Prostate gland (tissue), 2 donors: ENCODE results near the gene MCC.

Source experiments
- POLR2A ChIP-seq: fragments of 450-650 bp; IDR thresholded peaks from one replicate; pipeline ENCODE4 v1.6.1; 2016; ENCODE audit warnings: antibody characterized with exemption, mild to moderate bottlenecking
- POLR2AphosphoS5 ChIP-seq: sonication (generic); formaldehyde crosslinking; IDR thresholded peaks from one replicate; pipeline ENCODE4 v1.6.1; 2017; ENCODE audit warnings: antibody characterized with exemption
- TF ChIP-seq, protein P1 (sequence below), 4 experiments: fragments of 200-600 bp in 2 of 4; fragments of 450-650 bp in 2 of 4; sonication (generic) in 2 of 4; IDR thresholded peaks; 1 replicate in 3 of 4; 2 replicates in 1 of 4; pipeline ENCODE4 v1.5.1; 2016 to 2019; ENCODE audit warnings: antibody characterized with exemption in 4 of 4, mild to moderate bottlenecking in 2 of 4, moderate library complexity in 2 of 4

DNA sequence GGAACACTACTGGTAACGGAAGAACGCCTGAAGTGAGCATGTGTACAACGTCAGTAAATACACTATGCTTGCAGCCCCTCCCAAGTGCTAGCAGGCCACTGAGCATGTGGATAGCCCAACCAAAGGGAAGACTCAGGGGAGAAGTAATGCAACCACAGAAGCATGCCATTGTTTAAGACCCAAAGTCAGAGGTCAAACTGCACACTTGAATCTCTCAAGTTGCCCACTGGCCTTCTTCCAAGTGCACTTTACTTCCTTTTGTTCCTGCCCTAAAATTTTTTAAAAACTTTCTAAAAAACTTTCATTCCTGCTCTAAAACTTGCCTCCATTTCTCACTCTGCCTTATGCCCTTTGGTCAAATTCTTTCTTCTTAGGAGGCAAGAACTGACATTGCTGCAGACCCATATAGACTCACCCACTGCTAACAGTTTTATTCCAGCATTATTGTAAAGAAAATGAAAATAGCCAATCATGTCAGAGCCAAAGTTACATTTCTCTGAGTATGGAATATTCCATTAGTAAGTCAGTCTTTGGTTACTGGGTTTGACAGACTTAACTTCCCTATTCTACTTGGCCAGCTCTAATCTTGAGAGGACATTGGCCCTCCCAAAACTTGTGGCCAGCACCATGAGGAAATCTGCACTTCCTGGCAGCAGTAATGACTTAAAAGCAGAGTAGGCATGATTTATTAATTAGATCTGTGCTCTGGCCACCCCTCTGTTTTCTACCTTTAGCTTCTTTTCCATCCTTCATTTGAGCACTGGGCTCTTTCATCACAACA, 130.4 kb downstream of the MCC start:
- TF ChIP-seq, protein P1, sequence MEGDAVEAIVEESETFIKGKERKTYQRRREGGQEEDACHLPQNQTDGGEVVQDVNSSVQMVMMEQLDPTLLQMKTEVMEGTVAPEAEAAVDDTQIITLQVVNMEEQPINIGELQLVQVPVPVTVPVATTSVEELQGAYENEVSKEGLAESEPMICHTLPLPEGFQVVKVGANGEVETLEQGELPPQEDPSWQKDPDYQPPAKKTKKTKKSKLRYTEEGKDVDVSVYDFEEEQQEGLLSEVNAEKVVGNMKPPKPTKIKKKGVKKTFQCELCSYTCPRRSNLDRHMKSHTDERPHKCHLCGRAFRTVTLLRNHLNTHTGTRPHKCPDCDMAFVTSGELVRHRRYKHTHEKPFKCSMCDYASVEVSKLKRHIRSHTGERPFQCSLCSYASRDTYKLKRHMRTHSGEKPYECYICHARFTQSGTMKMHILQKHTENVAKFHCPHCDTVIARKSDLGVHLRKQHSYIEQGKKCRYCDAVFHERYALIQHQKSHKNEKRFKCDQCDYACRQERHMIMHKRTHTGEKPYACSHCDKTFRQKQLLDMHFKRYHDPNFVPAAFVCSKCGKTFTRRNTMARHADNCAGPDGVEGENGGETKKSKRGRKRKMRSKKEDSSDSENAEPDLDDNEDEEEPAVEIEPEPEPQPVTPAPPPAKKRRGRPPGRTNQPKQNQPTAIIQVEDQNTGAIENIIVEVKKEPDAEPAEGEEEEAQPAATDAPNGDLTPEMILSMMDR (IDR thresholded peaks at IDR 0.05) = no peak
- no peak for TF ChIP-seq POLR2A
- TF ChIP-seq POLR2AphosphoS5 = no peak
